ENCODE measurements around the gene CDON. TPM values are rescaled to one million over a fixed set of nuclear protein-coding genes. Genes with fewer than 3 reads are reported as not detected.

The CDON gene
- total RNA-seq (not detected in 2 replicates), polyA plus RNA-seq (0.01 and 0.30 TPM in 2 replicates), polyA minus RNA-seq (0.07 and 0.77 TPM in 2 replicates)
- total RNA-seq (2013): 0.63 TPM

DNA sequence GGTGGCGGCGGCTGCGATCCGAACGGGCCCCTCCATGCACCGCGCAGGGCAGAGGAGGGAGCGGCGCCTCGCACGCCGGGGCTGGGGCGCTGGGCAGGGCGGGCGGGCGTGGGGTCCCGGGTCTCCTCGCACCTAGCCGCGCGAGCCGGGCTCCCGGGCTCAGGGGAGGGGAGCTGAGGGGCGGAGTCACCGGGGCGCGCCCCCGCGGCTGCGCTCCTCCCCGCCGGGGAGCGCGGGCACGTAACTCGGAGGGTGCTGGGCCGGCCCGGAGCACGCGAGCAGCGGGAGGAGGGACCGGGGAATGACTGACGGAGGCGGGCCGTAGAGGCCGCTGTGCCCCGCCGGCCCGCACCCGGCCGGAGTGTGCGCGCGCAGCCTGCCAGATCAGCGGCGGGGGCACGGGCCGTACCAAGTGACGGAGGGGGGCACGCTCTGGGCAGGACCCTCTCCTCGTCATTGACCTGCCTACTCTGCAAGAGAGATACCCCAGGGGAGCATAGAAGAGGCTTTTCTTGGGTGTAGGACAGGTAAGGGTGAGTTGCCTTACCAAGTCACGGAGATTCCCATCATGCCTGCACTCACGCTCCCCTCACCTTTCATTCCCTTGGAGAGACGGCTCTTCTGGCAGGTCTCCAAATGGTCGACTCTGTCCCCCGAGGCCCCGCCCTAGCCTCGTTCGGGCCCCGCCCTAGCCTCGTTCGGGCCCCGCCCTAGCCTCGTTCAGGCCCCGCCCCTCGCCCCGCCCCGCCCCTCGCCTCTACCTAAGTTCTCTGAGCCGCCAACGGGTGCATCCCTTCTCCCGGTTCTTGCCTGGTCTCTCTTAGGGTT lies at the start of gene CDON:
TSS of gene CDON (minus strand) at position 188 of the 828 bp plus-strand sequence. CDS start 39,390 bp downstream, outside the sequence.
- H2AFZ ChIP-seq (ENCODE audit: insufficient read depth, low read depth, low read length, poor library complexity, severe bottlenecking): peak within 1 kb of the TSS; percentile 78
- ChIA-PET CTCF (interaction anchor here (1.2 kb wide), 1 partner anchor 14 kb away, joined by 3 read pairs; no protein-coding TSS in a partner anchor), POLR2A (no interaction called here)
- peaks cover 8 to 10% of the 10 kb centered on the region in 2 donors for H3K4me1 ChIP-seq (ENCODE audit: control insufficient read depth in 2 of 2, insufficient read depth in 2 of 2, low read length in 2 of 2)
- Mint-ChIP-seq H3K27me3 (peaks cover 52% of the 10 kb centered on the region), H3K9me3 (ENCODE audit: insufficient read depth) (no peaks in the 10 kb centered on the region), H3K27ac (peak within 1 kb of the TSS; percentile 62), H3K4me1 (peaks cover 10% of the 10 kb centered on the region), H3K4me3 (peak within 1 kb of the TSS; percentile 84)
- no peaks in the 10 kb centered on the region for H3K36me3 ChIP-seq (replicated peaks in 1 of 2; ENCODE audit: control extremely low read depth in 1 of 2, control insufficient read depth in 1 of 2, extremely low read depth in 1 of 2, insufficient read depth in 2 of 2, low read length in 1 of 2)
- H3K9me3 ChIP-seq (ENCODE audit: control extremely low read depth in 1 of 3, control insufficient read depth in 2 of 3, insufficient read depth in 1 of 3, low read length in 2 of 3): peaks cover 0 to 8% (median 2%) of the 10 kb centered on the region in 3 donors
- peaks cover 0 to 29% (median 18%) of the 10 kb centered on the region in 4 experiments for H3K27me3 ChIP-seq (replicated peaks in 1 of 4; ENCODE audit: control extremely low read depth in 1 of 4, control insufficient read depth in 3 of 4, insufficient read depth in 4 of 4, low read length in 3 of 4)
- under 1% methylated on average over 81 of the region's 82 CpGs for WGBS (ENCODE audit: insufficient coverage)
- no peaks in the 10 kb centered on the region for H3K79me2 ChIP-seq (ENCODE audit: control insufficient read depth, insufficient read depth, low read length)
- H4K20me1 ChIP-seq (ENCODE audit: control insufficient read depth, insufficient read depth, low read length, poor library complexity, severe bottlenecking): no peaks in the 10 kb centered on the region
- TF ChIP-seq CTCF (IDR thresholded peaks at IDR 0.05) (no peak), EZH2 (IDR thresholded peaks at IDR 0.05; ENCODE audit: borderline replicate concordance, insufficient read depth, low read depth, low read length, poor library complexity, severe bottlenecking) (no peak)
- H3K9ac ChIP-seq (ENCODE audit: low read length): peak within 1 kb of the TSS; percentile 77
- ATAC-seq (ENCODE audit: low read depth): peak; percentile 85
- H3K27ac ChIP-seq (ENCODE audit: low read length in 2 of 2): no peak within 1 kb of the TSS
- DNase-seq: peak; percentile 91
- H3K4me2 ChIP-seq (replicated peaks; ENCODE audit: low read depth, low read length, poor library complexity, severe bottlenecking): peak within 1 kb of the TSS; percentile 90
- peak within 1 kb of the TSS; percentile 47 to 69 (median 62) for H3K4me3 ChIP-seq (ENCODE audit: control extremely low read depth in 1 of 5, extremely low read depth in 1 of 5, insufficient read depth in 1 of 5, low read depth in 2 of 5, low read length in 4 of 5)
- intact Hi-C loops (cut with micrococcal nuclease): loop anchor here (1.0 to 5.0 kb wide), 3 partner anchors 148 to 206 kb away; partner anchors contain the start of genes FAM118B, FOXRED1, HYLS1 and RPUSD4
